ENCODE results near the gene MED15.

Gene MED15

DNA sequence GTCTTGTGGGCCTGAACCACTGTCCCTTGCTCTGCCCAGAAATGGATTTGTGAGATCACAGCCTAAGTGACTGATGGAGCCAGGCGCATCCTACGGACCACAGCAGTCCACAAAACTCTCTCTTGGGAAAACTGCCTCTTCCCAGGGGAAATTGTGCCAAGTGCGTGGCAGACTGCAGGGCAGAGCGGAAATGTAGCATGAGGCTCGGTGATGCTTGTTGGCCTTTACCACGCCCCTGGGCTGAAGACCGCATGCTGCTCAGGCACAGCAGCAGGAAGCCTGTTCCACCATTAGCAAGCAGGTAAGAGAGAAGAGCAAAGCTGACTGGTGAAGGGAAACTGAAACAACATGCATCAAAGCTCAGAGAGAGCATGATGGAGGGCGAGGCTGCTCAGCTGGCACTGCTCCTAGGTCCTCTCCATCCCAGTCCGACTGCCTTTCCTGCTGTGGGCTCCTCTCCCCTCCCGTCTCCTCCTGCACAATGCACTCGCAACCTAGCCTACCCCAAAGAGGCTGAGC is 43.3 kb upstream of the MED15 start:
- H2BK5ac ChIP-seq (ENCODE audit: low read length), result no peak overlapping the region
- no peak overlapping the region for H3K4me2 ChIP-seq (ENCODE audit: low read length)
- H2AK5ac ChIP-seq (ENCODE audit: low read length), result no peak overlapping the region
- H3K4me1 ChIP-seq (ENCODE audit: control insufficient read depth, low read depth, low read length), result no peaks in the 10 kb centered on the region
- H3K27ac ChIP-seq (ENCODE audit: low read depth, low read length), result no peak overlapping the region
- no peak overlapping the region for H3K4ac ChIP-seq (ENCODE audit: low read depth, low read length)
- no peak overlapping the region for H2BK15ac ChIP-seq (replicated peaks; ENCODE audit: low read depth)
- H4K8ac ChIP-seq (ENCODE audit: low read depth, low read length), result no peak overlapping the region
- no peak overlapping the region for H3K4me3 ChIP-seq (ENCODE audit: low read length)
- no peaks in the 10 kb centered on the region for H3K79me2 ChIP-seq (ENCODE audit: control insufficient read depth, insufficient read depth, low read length)
- H4K5ac ChIP-seq (ENCODE audit: low read length), result no peak overlapping the region
- no peak overlapping the region for H3K23ac ChIP-seq (ENCODE audit: low read length)
- H3K79me1 ChIP-seq (ENCODE audit: low read length), result no peaks in the 10 kb centered on the region
- no peak overlapping the region for H2BK120ac ChIP-seq (ENCODE audit: low read depth, low read length)
- H3K9ac ChIP-seq (ENCODE audit: low read length), result no peak overlapping the region
- no peak overlapping the region for H3K56ac ChIP-seq (ENCODE audit: low read length)
- no peak for DNase-seq
- WGBS (ENCODE audit: extremely low coverage, insufficient coverage, low lambda C conversion rate), result no CpG with 5 or more reads among the region's 11 CpGs
- H3K18ac ChIP-seq (ENCODE audit: low read length), result no peak overlapping the region
- H3K36me3 ChIP-seq (ENCODE audit: control insufficient read depth, insufficient read depth, low read length), result no peaks in the 10 kb centered on the region
- no peaks in the 10 kb centered on the region for H3K27me3 ChIP-seq (ENCODE audit: insufficient read depth, low read length, poor library complexity)

DNA sequence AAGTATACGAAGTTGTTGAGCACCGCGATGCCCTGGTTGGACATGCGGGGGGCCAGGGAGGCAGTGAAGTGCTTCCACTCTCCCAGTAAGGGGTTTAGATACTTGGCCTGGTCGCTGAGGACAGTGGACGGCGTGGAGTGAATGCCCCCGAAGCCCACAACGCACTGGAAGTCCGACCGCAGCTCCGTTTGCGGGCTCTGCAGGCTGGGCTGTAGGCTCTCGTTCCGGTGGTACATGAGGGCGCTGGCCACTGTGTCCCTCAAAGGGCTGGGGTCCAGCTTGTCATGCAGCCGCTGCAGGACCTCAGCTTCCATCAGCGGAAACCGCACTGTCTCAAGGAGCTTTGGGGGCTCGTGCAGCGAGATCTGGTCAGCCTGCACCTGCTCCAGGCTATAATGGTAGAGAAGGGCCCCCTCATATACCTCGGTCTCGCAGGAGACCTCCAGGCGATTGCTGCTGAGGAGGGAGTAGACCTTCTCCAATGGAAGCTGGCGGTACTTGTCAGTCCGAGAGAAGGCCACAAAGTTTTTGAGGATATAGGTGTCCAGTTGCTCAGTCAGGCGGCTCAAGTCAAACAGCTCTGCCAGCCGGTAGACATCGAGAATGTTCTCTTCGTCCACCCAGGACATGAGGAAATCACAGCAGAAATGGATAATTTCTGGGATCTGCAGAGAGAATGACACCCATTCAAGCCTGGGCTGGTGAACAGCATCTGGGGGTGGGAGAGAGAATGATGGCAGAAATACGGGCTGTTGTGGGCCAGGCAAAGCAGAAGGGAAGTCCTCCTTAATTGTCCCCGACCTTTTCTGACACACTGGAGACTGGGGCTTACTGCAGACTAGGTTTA is 42.3 kb upstream of the MED15 start:
- H3K4ac ChIP-seq (ENCODE audit: low read depth, low read length), result no peak overlapping the region
- no peak overlapping the region for H2AK5ac ChIP-seq (ENCODE audit: low read length)
- no peaks in the 10 kb centered on the region for H3K27me3 ChIP-seq (ENCODE audit: insufficient read depth, low read length, poor library complexity)
- no peaks in the 10 kb centered on the region for H3K36me3 ChIP-seq (ENCODE audit: control insufficient read depth, insufficient read depth, low read length)
- H2BK15ac ChIP-seq (replicated peaks; ENCODE audit: low read depth), result no peak overlapping the region
- H3K56ac ChIP-seq (ENCODE audit: low read length), result no peak overlapping the region
- H4K8ac ChIP-seq (ENCODE audit: low read depth, low read length), result no peak overlapping the region
- no peak overlapping the region for H3K27ac ChIP-seq (ENCODE audit: low read depth, low read length)
- no peak overlapping the region for H4K5ac ChIP-seq (ENCODE audit: low read length)
- WGBS (ENCODE audit: extremely low coverage, insufficient coverage, low lambda C conversion rate), result no CpG with 5 or more reads among the region's 32 CpGs
- H3K4me2 ChIP-seq (ENCODE audit: low read length), result no peak overlapping the region
- no peak overlapping the region for H3K18ac ChIP-seq (ENCODE audit: low read length)
- no peaks in the 10 kb centered on the region for H3K79me1 ChIP-seq (ENCODE audit: low read length)
- H3K4me1 ChIP-seq (ENCODE audit: control insufficient read depth, low read depth, low read length), result no peaks in the 10 kb centered on the region
- H3K9ac ChIP-seq (ENCODE audit: low read length), result no peak overlapping the region
- no peaks in the 10 kb centered on the region for H3K79me2 ChIP-seq (ENCODE audit: control insufficient read depth, insufficient read depth, low read length)
- H2BK5ac ChIP-seq (ENCODE audit: low read length), result no peak overlapping the region
- H3K23ac ChIP-seq (ENCODE audit: low read length), result no peak overlapping the region
- DNase-seq, result no peak
- H2BK120ac ChIP-seq (ENCODE audit: low read depth, low read length), result no peak overlapping the region
- no peak overlapping the region for H3K4me3 ChIP-seq (ENCODE audit: low read length)

DNA sequence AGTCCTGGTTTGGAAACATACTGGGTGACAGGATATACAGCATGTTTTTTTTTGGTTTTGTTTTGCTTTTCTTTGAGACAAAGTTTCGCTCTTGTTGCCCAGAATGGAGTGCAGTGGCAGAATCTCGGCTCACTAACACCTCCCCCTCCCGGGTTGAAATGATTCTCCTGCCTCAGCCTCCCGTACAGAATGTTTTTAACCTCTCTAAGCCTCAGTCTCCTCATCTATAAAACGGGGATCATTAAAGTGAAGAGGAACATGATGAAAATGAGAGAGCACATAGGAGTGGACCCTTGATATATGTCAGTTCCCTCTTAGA is 41.7 kb upstream of the MED15 start:
- Histone ChIP-seq H3K4me3 (ENCODE audit: low read length) (no peak overlapping the region), H3K18ac (ENCODE audit: low read length) (no peak overlapping the region), H3K4ac (ENCODE audit: low read depth, low read length) (no peak overlapping the region), H3K4me1 (ENCODE audit: control insufficient read depth, low read depth, low read length) (no peaks in the 10 kb centered on the region), H3K27ac (ENCODE audit: low read depth, low read length) (no peak overlapping the region), H4K8ac (ENCODE audit: low read depth, low read length) (no peak overlapping the region), H3K79me1 (ENCODE audit: low read length) (no peaks in the 10 kb centered on the region), H2BK120ac (ENCODE audit: low read depth, low read length) (no peak overlapping the region), H2BK5ac (ENCODE audit: low read length) (no peak overlapping the region), H3K9ac (ENCODE audit: low read length) (no peak overlapping the region), H2BK15ac (replicated peaks; ENCODE audit: low read depth) (no peak overlapping the region), H3K36me3 (ENCODE audit: control insufficient read depth, insufficient read depth, low read length) (no peaks in the 10 kb centered on the region), H3K23ac (ENCODE audit: low read length) (no peak overlapping the region), H2AK5ac (ENCODE audit: low read length) (no peak overlapping the region), H4K5ac (ENCODE audit: low read length) (no peak overlapping the region), H3K79me2 (ENCODE audit: control insufficient read depth, insufficient read depth, low read length) (no peaks in the 10 kb centered on the region), H3K27me3 (ENCODE audit: insufficient read depth, low read length, poor library complexity) (no peaks in the 10 kb centered on the region), H3K4me2 (ENCODE audit: low read length) (no peak overlapping the region), H3K56ac (ENCODE audit: low read length) (no peak overlapping the region)
- DNase-seq, result no peak
- no CpG with 5 or more reads among the region's 5 CpGs for WGBS (ENCODE audit: extremely low coverage, insufficient coverage, low lambda C conversion rate)

DNA sequence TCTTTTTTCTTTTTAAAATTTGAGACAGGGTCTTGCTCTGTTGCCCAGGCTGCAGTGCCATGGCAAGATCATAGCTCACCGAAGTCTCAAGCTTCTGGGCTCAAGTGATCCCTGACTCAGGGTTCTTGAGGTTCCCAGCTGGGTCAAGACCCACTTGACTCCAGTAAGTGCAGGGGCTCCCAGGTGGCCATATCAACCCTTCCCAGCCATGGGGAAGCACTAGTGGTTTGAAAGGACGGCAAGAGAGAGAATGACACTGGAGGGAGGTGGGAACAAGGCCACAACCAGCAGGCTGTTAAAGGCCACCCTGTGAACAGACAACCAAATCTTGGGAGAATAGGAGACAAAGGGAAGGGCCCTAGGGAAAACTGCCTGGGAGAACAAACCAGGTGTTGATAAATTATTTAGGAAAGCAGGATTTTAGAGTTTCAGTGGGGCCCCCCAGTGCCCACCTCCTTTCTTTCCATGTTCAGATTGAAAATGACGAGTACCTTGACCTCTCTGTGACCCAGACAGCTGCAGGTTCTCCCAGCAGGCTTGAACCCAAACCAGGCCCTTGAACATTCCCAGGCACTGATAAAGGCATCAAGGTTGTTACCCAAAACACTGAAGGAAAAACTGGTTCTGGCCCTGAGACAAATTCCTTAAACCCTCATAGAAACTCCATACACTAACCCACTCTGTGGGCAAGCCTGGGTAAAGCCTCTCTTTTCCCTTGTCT is 40.6 kb upstream of the MED15 start:
- Histone ChIP-seq H3K4me1 (ENCODE audit: control insufficient read depth, low read depth, low read length) (no peaks in the 10 kb centered on the region), H3K9ac (ENCODE audit: low read length) (no peak overlapping the region), H2AK5ac (ENCODE audit: low read length) (no peak overlapping the region), H2BK15ac (replicated peaks; ENCODE audit: low read depth) (no peak overlapping the region), H2BK5ac (ENCODE audit: low read length) (no peak overlapping the region), H2BK120ac (ENCODE audit: low read depth, low read length) (no peak overlapping the region), H4K8ac (ENCODE audit: low read depth, low read length) (no peak overlapping the region), H3K27me3 (ENCODE audit: insufficient read depth, low read length, poor library complexity) (no peaks in the 10 kb centered on the region), H3K79me2 (ENCODE audit: control insufficient read depth, insufficient read depth, low read length) (no peaks in the 10 kb centered on the region), H3K36me3 (ENCODE audit: control insufficient read depth, insufficient read depth, low read length) (no peaks in the 10 kb centered on the region), H3K23ac (ENCODE audit: low read length) (no peak overlapping the region), H3K79me1 (ENCODE audit: low read length) (no peaks in the 10 kb centered on the region), H3K4me3 (ENCODE audit: low read length) (no peak overlapping the region), H4K5ac (ENCODE audit: low read length) (no peak overlapping the region), H3K4me2 (ENCODE audit: low read length) (no peak overlapping the region), H3K4ac (ENCODE audit: low read depth, low read length) (no peak overlapping the region), H3K56ac (ENCODE audit: low read length) (no peak overlapping the region), H3K18ac (ENCODE audit: low read length) (no peak overlapping the region), H3K27ac (ENCODE audit: low read depth, low read length) (no peak overlapping the region)
- no peak for DNase-seq
- WGBS (ENCODE audit: extremely low coverage, insufficient coverage, low lambda C conversion rate), result no CpG with 5 or more reads among the region's 3 CpGs

DNA sequence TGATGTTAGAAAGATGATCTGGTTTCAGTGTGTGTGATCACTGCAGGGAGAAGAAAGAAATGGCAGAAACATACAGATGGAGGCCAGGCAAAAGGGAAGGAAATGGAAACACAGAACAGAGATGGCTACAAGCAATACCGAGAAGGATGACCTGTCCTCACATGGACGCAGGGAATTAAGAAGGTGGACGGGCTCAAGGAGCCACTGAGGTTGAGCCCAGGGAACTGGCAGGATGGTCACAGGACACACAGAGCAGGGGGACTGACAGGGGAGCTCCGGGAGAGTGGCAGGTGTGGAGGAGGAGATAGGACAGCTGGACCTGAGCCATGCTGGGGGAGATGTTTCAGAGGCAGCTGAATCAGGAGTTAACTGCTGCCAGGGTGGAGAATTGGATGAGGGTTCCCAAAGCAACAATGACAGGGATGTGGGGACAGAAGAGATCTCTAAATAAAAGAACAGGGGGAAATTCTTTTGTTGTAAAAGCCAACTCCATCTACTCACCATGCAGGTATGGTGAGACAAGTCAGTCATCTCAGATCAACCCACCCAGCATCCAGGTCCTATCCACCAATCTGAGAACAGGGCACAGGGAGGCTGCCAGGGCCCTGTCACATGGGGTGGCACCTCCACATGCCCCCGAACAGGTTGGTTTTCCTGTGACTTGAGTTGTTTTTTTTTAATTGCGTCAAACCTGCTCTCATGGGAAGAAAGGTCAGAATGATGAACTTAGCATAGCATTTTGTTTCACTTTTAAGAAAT is 38.1 kb upstream of the MED15 start:
- Histone ChIP-seq H2BK5ac (ENCODE audit: low read length) (no peak overlapping the region), H3K4ac (ENCODE audit: low read depth, low read length) (no peak overlapping the region), H4K8ac (ENCODE audit: low read depth, low read length) (no peak overlapping the region), H3K79me1 (ENCODE audit: low read length) (no peaks in the 10 kb centered on the region), H3K4me2 (ENCODE audit: low read length) (no peak overlapping the region), H3K23ac (ENCODE audit: low read length) (no peak overlapping the region), H3K4me1 (ENCODE audit: control insufficient read depth, low read depth, low read length) (no peaks in the 10 kb centered on the region), H3K4me3 (ENCODE audit: low read length) (no peak overlapping the region), H3K27ac (ENCODE audit: low read depth, low read length) (no peak overlapping the region), H3K36me3 (ENCODE audit: control insufficient read depth, insufficient read depth, low read length) (no peaks in the 10 kb centered on the region), H2AK5ac (ENCODE audit: low read length) (no peak overlapping the region), H3K56ac (ENCODE audit: low read length) (no peak overlapping the region), H2BK15ac (replicated peaks; ENCODE audit: low read depth) (no peak overlapping the region), H3K18ac (ENCODE audit: low read length) (no peak overlapping the region), H2BK120ac (ENCODE audit: low read depth, low read length) (no peak overlapping the region), H3K9ac (ENCODE audit: low read length) (no peak overlapping the region), H3K27me3 (ENCODE audit: insufficient read depth, low read length, poor library complexity) (no peaks in the 10 kb centered on the region), H4K5ac (ENCODE audit: low read length) (no peak overlapping the region), H3K79me2 (ENCODE audit: control insufficient read depth, insufficient read depth, low read length) (no peaks in the 10 kb centered on the region)
- WGBS (ENCODE audit: extremely low coverage, insufficient coverage, low lambda C conversion rate), result no CpG with 5 or more reads among the region's 6 CpGs
- DNase-seq, result no peak

Measured in mesendoderm (in vitro differentiated cells).